Upper lobe of left lung (tissue), 4 donors: ENCODE measurements around the gene ASCL5.

ENCODE experiments used
- EP300 ChIP-seq, 4 donors: sonication (generic); formaldehyde crosslinking; IDR thresholded peaks; one replicate each; pipeline ENCODE4 v1.5.1; 2017; ENCODE audit warnings: antibody characterized with exemption in 4 of 4, control low read depth in 2 of 4
- POLR2A ChIP-seq, 4 donors: fragments of 450-650 bp; IDR thresholded peaks; one replicate each; pipeline ENCODE4 v1.5.1; 2016 to 2017; ENCODE audit warnings: antibody characterized with exemption in 4 of 4, mild to moderate bottlenecking in 2 of 4
- POLR2AphosphoS5 ChIP-seq, 2 donors: sonication (generic); formaldehyde crosslinking; IDR thresholded peaks; one replicate each; pipeline ENCODE4 v1.5.1; 2017; ENCODE audit warnings: antibody characterized with exemption in 2 of 2
- TF ChIP-seq, protein P1 (sequence below), 6 experiments: fragments of 450-650 bp in 4 of 6; fragments of 200-600 bp in 2 of 6; sonication (generic) in 2 of 6; IDR thresholded peaks; one replicate each; pipeline ENCODE4 v1.5.1; 2016 to 2019; ENCODE audit warnings: antibody characterized with exemption in 6 of 6

DNA sequence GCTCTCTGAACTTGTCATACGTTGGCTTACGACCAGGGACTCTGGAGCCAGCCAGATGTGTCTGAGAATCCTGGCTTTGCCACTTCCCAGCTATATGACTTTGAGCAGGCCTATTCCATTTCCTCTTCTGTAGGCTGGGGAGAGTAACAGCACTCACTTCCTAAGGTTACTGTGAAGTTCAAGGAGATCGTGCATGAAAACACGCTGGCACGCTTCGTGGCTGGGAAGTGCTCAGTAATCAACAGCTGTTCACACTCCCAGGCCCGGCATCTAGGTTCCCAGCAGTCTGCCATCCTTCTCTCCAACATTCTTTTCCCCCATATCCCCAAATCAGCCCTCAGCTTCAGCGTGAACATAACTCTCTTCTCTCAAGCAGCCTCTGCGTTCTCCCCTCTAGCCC is 2.0 kb downstream of the ASCL5 start:
- TF ChIP-seq, protein P1, sequence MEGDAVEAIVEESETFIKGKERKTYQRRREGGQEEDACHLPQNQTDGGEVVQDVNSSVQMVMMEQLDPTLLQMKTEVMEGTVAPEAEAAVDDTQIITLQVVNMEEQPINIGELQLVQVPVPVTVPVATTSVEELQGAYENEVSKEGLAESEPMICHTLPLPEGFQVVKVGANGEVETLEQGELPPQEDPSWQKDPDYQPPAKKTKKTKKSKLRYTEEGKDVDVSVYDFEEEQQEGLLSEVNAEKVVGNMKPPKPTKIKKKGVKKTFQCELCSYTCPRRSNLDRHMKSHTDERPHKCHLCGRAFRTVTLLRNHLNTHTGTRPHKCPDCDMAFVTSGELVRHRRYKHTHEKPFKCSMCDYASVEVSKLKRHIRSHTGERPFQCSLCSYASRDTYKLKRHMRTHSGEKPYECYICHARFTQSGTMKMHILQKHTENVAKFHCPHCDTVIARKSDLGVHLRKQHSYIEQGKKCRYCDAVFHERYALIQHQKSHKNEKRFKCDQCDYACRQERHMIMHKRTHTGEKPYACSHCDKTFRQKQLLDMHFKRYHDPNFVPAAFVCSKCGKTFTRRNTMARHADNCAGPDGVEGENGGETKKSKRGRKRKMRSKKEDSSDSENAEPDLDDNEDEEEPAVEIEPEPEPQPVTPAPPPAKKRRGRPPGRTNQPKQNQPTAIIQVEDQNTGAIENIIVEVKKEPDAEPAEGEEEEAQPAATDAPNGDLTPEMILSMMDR (IDR thresholded peaks at IDR 0.05), result no peak
- TF ChIP-seq POLR2AphosphoS5 (IDR thresholded peaks at IDR 0.05), result no peak
- no peak for TF ChIP-seq POLR2A (IDR thresholded peaks at IDR 0.05)
- TF ChIP-seq EP300 (IDR thresholded peaks at IDR 0.05), result no peak
